ENCODE measurements around the gene ARHGEF4. TPM values are rescaled to one million over a fixed set of nuclear protein-coding genes. Genes with fewer than 3 reads are reported as not detected.

The ARHGEF4 gene
- total RNA-seq, 1 donor from 2014 or later: 2.6 TPM

DNA sequence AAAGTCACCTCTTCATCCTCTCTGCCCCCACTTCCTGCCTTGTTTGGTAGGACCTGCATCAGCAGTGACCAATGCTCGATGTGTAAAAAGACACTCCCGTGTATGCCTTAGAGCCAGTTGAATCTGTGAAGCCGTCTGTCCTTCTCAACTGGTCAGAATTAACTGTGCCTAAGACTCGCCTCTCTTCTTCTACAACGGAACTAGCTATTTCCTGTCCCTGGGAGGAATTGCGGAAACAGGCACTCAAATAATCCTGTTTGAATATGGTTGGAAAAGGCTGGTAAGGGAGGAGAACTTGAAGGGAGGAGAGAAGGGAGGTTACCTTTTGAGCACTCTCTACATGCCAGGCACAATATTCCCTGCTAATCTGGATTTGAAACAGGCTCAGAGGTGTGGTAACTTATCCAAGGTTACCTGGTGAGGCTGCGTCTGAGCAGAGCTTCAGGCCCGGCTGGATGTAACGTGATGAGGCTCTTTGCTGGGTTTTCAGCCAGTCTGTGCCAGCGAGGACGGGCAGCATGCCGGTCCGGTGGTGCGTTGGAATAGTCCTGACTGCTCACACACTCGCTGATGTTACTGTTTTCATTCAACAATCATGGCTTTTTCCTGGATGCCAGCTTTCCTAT, 129.5 kb downstream of the ARHGEF4 start:
- Mint-ChIP-seq H3K27ac (ENCODE audit: unreplicated experiment) (no peak overlapping the region), H3K4me3 (ENCODE audit: unreplicated experiment) (no peak overlapping the region), H3K9me3 (ENCODE audit: unreplicated experiment) (no peaks in the 10 kb centered on the region), H3K4me1 (ENCODE audit: unreplicated experiment) (peaks cover 7% of the 10 kb centered on the region), H3K27me3 (ENCODE audit: unreplicated experiment) (peaks cover 48% of the 10 kb centered on the region), H3K36me3 (ENCODE audit: unreplicated experiment) (no peaks in the 10 kb centered on the region)
- TF ChIP-seq, protein P1, sequence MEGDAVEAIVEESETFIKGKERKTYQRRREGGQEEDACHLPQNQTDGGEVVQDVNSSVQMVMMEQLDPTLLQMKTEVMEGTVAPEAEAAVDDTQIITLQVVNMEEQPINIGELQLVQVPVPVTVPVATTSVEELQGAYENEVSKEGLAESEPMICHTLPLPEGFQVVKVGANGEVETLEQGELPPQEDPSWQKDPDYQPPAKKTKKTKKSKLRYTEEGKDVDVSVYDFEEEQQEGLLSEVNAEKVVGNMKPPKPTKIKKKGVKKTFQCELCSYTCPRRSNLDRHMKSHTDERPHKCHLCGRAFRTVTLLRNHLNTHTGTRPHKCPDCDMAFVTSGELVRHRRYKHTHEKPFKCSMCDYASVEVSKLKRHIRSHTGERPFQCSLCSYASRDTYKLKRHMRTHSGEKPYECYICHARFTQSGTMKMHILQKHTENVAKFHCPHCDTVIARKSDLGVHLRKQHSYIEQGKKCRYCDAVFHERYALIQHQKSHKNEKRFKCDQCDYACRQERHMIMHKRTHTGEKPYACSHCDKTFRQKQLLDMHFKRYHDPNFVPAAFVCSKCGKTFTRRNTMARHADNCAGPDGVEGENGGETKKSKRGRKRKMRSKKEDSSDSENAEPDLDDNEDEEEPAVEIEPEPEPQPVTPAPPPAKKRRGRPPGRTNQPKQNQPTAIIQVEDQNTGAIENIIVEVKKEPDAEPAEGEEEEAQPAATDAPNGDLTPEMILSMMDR (IDR thresholded peaks at IDR 0.05): no peak
- DNase-seq (ENCODE audit: extremely low spot score, unreplicated experiment): peak; percentile 73

DNA sequence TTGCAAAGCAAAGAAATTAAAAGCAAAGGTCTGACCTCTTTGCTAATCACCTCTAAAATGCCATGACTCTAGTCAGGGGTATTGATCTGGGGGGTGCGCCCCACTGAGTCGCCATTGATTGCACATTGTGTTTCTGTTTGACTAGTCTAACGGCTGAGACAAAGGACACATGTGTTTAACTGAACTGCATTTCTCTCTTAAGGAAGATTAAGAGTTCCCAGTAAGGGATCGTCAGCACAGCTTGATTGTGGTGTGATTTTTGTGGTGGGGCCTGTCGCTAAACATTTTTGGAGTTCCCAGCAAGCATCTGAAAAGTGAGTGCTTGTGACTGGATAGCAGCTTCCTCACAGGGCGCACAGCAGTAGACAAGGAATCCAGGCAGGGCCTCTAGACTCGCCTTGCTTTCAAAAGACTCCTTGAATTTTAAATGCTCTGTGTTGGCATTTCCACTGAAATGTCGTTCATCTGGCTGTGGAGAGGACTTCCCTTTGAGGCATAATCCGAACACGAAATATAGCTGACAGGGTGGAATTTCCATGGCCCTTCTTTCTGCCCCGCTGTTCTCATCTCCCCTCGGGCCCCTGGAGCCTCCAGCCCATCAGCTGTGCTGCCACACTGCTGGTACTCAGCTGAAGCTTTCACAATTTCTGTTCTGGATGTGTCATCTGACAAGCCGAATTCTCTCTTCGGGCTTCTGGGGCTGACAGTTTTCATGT, 130.2 kb downstream of the ARHGEF4 start:
- DNase-seq (ENCODE audit: extremely low spot score, unreplicated experiment): peak; percentile 62
- TF ChIP-seq, protein P1 (IDR thresholded peaks at IDR 0.05): no peak
- Mint-ChIP-seq H3K4me3 (ENCODE audit: unreplicated experiment) (no peak overlapping the region), H3K36me3 (ENCODE audit: unreplicated experiment) (no peaks in the 10 kb centered on the region), H3K4me1 (ENCODE audit: unreplicated experiment) (peaks cover 7% of the 10 kb centered on the region), H3K9me3 (ENCODE audit: unreplicated experiment) (no peaks in the 10 kb centered on the region), H3K27ac (ENCODE audit: unreplicated experiment) (no peak overlapping the region), H3K27me3 (ENCODE audit: unreplicated experiment) (peaks cover 43% of the 10 kb centered on the region)

DNA sequence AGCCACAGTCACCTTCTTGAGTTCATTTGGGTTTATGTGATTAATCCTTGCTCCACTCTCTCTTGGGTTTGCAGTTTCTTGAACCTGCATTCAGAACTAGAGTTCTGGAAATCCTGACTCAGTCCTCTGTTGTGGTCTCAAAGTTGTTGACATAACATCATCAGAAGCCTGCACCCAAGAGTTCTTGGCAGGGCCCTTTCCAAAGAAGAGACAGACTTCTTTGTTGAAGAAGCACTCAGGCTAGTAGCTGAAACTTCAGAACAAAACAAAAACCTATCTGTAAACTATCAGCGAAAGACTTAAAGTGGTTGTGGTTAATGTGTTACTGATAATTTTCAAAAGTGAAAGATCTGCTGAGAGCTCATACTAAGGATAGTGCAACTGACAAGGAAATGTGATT, 135.7 kb downstream of the ARHGEF4 start:
- Mint-ChIP-seq H3K27ac (ENCODE audit: unreplicated experiment) (no peak overlapping the region), H3K27me3 (ENCODE audit: unreplicated experiment) (peaks cover 1% of the 10 kb centered on the region), H3K4me1 (ENCODE audit: unreplicated experiment) (no peaks in the 10 kb centered on the region), H3K4me3 (ENCODE audit: unreplicated experiment) (no peak overlapping the region), H3K9me3 (ENCODE audit: unreplicated experiment) (no peaks in the 10 kb centered on the region), H3K36me3 (ENCODE audit: unreplicated experiment) (no peaks in the 10 kb centered on the region)
- TF ChIP-seq, protein P1 (IDR thresholded peaks at IDR 0.05): no peak
- no peak for DNase-seq (ENCODE audit: extremely low spot score, unreplicated experiment)

DNA sequence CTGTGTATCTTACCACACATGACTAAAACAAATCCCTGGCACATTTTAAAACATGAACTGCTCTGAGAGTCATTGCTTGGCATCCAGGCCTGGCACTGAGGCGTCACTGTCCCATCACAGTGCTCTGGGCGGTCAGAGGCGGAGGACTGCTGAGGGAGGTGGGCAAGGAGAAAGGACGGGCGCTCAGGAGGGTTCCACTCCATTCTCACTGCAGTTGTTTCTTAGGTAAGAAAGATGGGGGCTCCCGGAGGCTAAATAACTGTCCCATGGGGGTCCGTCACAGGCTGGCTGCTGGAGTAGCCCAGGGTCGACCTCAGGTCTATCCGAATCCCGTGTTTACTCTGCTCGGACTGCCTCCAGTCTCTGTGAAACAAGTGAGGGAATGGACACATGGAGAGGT, 139.0 kb downstream of the ARHGEF4 start:
- Mint-ChIP-seq H3K36me3 (ENCODE audit: unreplicated experiment) (no peaks in the 10 kb centered on the region), H3K27ac (ENCODE audit: unreplicated experiment) (no peak overlapping the region), H3K4me3 (ENCODE audit: unreplicated experiment) (no peak overlapping the region), H3K9me3 (ENCODE audit: unreplicated experiment) (no peaks in the 10 kb centered on the region), H3K4me1 (ENCODE audit: unreplicated experiment) (no peaks in the 10 kb centered on the region), H3K27me3 (ENCODE audit: unreplicated experiment) (no peaks in the 10 kb centered on the region)
- peak; percentile 60 for DNase-seq (ENCODE audit: extremely low spot score, unreplicated experiment)
- TF ChIP-seq, protein P1 (IDR thresholded peaks at IDR 0.05): no peak

DNA sequence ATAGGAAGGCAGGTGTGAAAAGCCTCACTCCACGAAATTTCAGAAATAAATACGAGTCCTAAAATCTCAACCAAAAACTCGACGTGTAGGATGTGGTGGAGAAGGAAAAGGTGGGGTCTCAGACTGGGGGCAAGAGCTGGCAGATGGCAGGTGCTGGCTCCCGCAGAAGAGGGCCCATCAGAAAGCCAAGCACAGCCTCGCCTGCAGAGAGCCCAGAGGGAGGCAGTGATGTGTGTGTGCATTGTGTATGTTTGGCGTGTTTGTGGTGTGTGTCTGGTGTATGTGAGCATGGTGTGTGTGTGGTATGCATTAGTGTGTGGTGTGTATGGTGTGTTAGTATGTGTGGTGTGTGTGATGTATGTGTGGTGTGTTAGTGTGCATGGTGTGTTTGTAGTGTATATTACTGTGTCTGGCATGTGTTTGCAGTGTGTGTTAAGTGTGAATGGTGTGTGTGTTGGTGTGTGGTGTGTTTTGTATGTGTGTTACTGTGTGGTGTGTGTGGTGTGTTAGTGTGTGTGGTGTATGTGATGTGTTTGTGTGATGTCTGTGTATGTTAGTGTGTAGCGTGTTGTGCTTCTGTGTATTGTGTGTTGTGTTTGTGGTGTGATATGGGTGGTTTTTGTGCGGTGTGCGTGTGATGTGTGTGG, 140.0 kb downstream of the ARHGEF4 start:
- Mint-ChIP-seq H3K4me3 (ENCODE audit: unreplicated experiment) (no peak overlapping the region), H3K27ac (ENCODE audit: unreplicated experiment) (no peak overlapping the region), H3K9me3 (ENCODE audit: unreplicated experiment) (no peaks in the 10 kb centered on the region), H3K36me3 (ENCODE audit: unreplicated experiment) (no peaks in the 10 kb centered on the region), H3K4me1 (ENCODE audit: unreplicated experiment) (no peaks in the 10 kb centered on the region), H3K27me3 (ENCODE audit: unreplicated experiment) (no peaks in the 10 kb centered on the region)
- TF ChIP-seq, protein P1 (IDR thresholded peaks at IDR 0.05): no peak
- DNase-seq (ENCODE audit: extremely low spot score, unreplicated experiment): no peak

Measured in osteocyte (in vitro differentiated cells).